GM10266 (cell line): Measurements from ENCODE around the gene TRAF2.
"Not testable (repeated sequence)": the region's sequence is repeated elsewhere in the genome, so short reads cannot be mapped to it uniquely, and the experiment has no call there.

Experiments used
- DNase-seq: peaks from one replicate; pipeline ENCODE4 v3.0.0; 2012; ENCODE audit errors: extremely low spot score
- CTCF ChIP-seq: IDR thresholded peaks from 2 replicates; pipeline ENCODE4 v1.5.1; 2012; ENCODE audit warnings: mild to moderate bottlenecking, low read depth; ENCODE audit not compliant: control insufficient read depth, insufficient read depth; ENCODE audit errors: missing control alignments

The TRAF2 gene

GRCh38 chr9:136885950-136886578, at the start of gene TRAF2:
TRAF2 (plus strand) TSS chr9:136886516; CDS start chr9:136898741, 12,225 bp downstream.
- no peak for TF ChIP-seq CTCF

GRCh38 chr9:136837146-136837855, 49.0 kb upstream of the TRAF2 start:
- no peak for DNase-seq
- TF ChIP-seq CTCF: no peak

More at GRCh38 chr9:136885950-136886578, at the start of gene TRAF2:
- DNase-seq: peak; percentile 100

- not testable (repeated sequence) for DNase-seq
Observed at GRCh38 chr9:136837856-136838277, 48.4 kb upstream of the TRAF2 start.

- no peak for TF ChIP-seq CTCF
- no peak for DNase-seq
Observed at GRCh38 chr9:136838314-136839228, 47.7 kb upstream of the TRAF2 start.

- no peak for TF ChIP-seq CTCF
- no peak for DNase-seq
Observed at GRCh38 chr9:136839229-136840139, 46.8 kb upstream of the TRAF2 start.

- no peak for TF ChIP-seq CTCF
- DNase-seq: no peak
Observed at GRCh38 chr9:136840140-136840876, 46.0 kb upstream of the TRAF2 start.
